Measurements from ENCODE around the gene ZCCHC17. TPM values are rescaled to one million over a fixed set of nuclear protein-coding genes. Genes with fewer than 3 reads are reported as not detected.

Gene ZCCHC17
- polyA plus RNA-seq, 1 experiment = 39.2 TPM

- H3K36me3 ChIP-seq (ENCODE audit: control insufficient read depth, insufficient read depth, low read length) = no peaks in the 10 kb centered on the region
- POLR2A ChIA-PET = interaction anchor here (1.0 kb wide), 1 partner anchor 10 kb away, joined by 6 read pairs; the partner anchor contains the start of genes SNRNP40 and ZCCHC17
- CTCF ChIA-PET = interaction anchor here (1.1 kb wide), 1 partner anchor 9 kb away, joined by 3 read pairs; the partner anchor contains the start of genes SNRNP40 and ZCCHC17
- no peaks in the 10 kb centered on the region for H3K27me3 ChIP-seq (ENCODE audit: control insufficient read depth, insufficient read depth, low read length)
- peak; percentile 91 for DNase-seq (ENCODE audit: low read depth)
- TF ChIP-seq, protein P1, sequence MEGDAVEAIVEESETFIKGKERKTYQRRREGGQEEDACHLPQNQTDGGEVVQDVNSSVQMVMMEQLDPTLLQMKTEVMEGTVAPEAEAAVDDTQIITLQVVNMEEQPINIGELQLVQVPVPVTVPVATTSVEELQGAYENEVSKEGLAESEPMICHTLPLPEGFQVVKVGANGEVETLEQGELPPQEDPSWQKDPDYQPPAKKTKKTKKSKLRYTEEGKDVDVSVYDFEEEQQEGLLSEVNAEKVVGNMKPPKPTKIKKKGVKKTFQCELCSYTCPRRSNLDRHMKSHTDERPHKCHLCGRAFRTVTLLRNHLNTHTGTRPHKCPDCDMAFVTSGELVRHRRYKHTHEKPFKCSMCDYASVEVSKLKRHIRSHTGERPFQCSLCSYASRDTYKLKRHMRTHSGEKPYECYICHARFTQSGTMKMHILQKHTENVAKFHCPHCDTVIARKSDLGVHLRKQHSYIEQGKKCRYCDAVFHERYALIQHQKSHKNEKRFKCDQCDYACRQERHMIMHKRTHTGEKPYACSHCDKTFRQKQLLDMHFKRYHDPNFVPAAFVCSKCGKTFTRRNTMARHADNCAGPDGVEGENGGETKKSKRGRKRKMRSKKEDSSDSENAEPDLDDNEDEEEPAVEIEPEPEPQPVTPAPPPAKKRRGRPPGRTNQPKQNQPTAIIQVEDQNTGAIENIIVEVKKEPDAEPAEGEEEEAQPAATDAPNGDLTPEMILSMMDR (IDR thresholded peaks at IDR 0.05; ENCODE audit: insufficient read depth, low read depth, low read length) = no peak
- H3K4me3 ChIP-seq (ENCODE audit: low read depth, low read length) = no peak overlapping the region
Observed at GRCh38 chr1:31306278-31306677, 9.4 kb downstream of the ZCCHC17 start.

DNA sequence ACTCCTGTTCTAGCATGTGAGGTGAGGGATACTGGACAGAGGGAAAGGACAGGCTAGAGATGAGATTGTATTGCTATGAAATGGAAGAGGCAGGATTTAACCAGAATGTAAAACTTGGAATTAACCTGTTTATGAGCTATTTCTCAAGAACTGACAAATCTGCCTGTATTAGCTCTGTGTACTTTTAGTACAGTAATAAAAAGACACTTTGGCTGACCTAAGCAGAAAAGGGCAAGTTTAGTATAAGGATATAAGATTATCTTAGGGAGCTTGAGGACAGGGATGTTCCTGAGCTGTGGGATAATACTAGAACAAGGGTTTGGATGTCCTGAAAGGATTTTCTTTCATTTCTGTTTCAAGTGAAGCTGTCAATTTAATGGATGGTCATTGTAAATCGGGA, 11.2 kb downstream of the ZCCHC17 start:
- POLR2A ChIA-PET = no interaction called here
- DNase-seq (ENCODE audit: low read depth) = no peak
- Histone ChIP-seq H3K36me3 (ENCODE audit: control insufficient read depth, insufficient read depth, low read length) (no peaks in the 10 kb centered on the region), H3K27me3 (ENCODE audit: control insufficient read depth, insufficient read depth, low read length) (no peaks in the 10 kb centered on the region), H3K4me3 (ENCODE audit: low read depth, low read length) (no peak overlapping the region)
- TF ChIP-seq, protein P1 (IDR thresholded peaks at IDR 0.05; ENCODE audit: insufficient read depth, low read depth, low read length) = no peak
- CTCF ChIA-PET = interaction anchor here (1.0 kb wide), 1 partner anchor 18 kb away, joined by 4 read pairs; no protein-coding TSS in a partner anchor

- CTCF ChIA-PET = no interaction called here
- POLR2A ChIA-PET = no interaction called here
- TF ChIP-seq, protein P1 (IDR thresholded peaks at IDR 0.05; ENCODE audit: insufficient read depth, low read depth, low read length) = no peak
- Histone ChIP-seq H3K4me3 (ENCODE audit: low read depth, low read length) (no peak overlapping the region), H3K36me3 (ENCODE audit: control insufficient read depth, insufficient read depth, low read length) (peaks cover 2% of the 10 kb centered on the region; the same call in 1 of the 2 replicates), H3K27me3 (ENCODE audit: control insufficient read depth, insufficient read depth, low read length) (no peaks in the 10 kb centered on the region)
- no peak for DNase-seq (ENCODE audit: low read depth)
Observed at GRCh38 chr1:31310198-31310597, 13.4 kb downstream of the ZCCHC17 start.

DNA sequence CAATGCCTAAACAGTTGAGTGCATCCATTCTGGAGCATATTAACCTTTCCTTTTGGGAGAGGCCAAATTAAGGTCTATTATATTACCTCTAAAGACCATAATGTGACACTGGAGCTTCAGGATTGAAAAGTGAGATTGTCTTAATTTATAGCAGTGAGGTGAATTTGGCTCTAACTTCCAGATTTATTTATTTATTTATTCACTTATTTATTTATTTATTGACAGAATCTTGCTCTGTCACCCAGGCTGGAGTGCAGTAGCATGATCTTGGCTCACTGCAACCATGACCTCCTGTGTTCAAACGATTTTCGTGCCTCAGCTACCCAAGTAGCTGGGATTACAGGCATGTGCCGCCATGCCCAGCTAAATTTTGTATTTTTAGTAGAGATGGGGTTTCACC, 19.1 kb downstream of the ZCCHC17 start:
- Histone ChIP-seq H3K4me3 (ENCODE audit: low read depth, low read length) (no peak overlapping the region), H3K36me3 (ENCODE audit: control insufficient read depth, insufficient read depth, low read length) (peaks cover 2% of the 10 kb centered on the region; the same call in 1 of the 2 replicates), H3K27me3 (ENCODE audit: control insufficient read depth, insufficient read depth, low read length) (no peaks in the 10 kb centered on the region)
- no peak for DNase-seq (ENCODE audit: low read depth)
- ChIA-PET CTCF (interaction anchor here (1.0 to 1.1 kb wide), 2 partner anchors 13 to 37 kb away, joined by 3 to 4 read pairs; no protein-coding TSS in a partner anchor), POLR2A (no interaction called here)
- TF ChIP-seq, protein P1 (IDR thresholded peaks at IDR 0.05; ENCODE audit: insufficient read depth, low read depth, low read length) = no peak

DNA sequence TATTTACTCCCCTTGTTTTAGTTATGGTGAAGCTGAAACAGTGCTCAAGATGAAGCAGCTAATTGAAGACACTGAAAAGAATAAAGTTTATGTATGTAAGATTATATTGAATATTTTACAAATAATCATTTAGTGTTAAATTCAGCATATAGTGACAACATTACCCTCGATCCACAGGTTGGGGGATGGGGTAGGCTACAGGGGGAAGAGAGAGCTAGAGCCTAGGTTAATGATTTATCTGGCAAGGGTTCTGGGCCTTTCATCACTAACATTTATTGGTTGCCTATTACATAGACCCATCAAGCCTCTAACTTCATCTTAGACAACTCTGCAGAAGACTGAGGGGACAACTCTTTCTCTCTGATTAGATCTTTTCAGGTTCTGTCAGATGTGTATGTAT, 21.3 kb downstream of the ZCCHC17 start:
- DNase-seq (ENCODE audit: low read depth) = no peak
- TF ChIP-seq, protein P1 (IDR thresholded peaks at IDR 0.05; ENCODE audit: insufficient read depth, low read depth, low read length) = no peak
- CTCF ChIA-PET = interaction anchor here (1.0 kb wide), 1 partner anchor 135 kb away, joined by 3 read pairs; no protein-coding TSS in a partner anchor
- no peak overlapping the region for H3K4me3 ChIP-seq (ENCODE audit: low read depth, low read length)
- no peaks in the 10 kb centered on the region for H3K27me3 ChIP-seq (ENCODE audit: control insufficient read depth, insufficient read depth, low read length)
- H3K36me3 ChIP-seq (ENCODE audit: control insufficient read depth, insufficient read depth, low read length) = peaks cover 2% of the 10 kb centered on the region; the same call in 1 of the 2 replicates
- POLR2A ChIA-PET = no interaction called here

Data from BJ (cell line).